Ovary (tissue), 9 donors: ENCODE data around the gene ZNF609. TPM values are rescaled to one million over a fixed set of nuclear protein-coding genes. Genes with fewer than 3 reads are reported as not detected.

ENCODE experiments used
- DNase-seq, 5 donors: peaks; one replicate each; pipeline ENCODE4 v3.0.0-alpha.2; 2019 to 2020
- H3K27ac ChIP-seq, 2 donors: fragments of 200-600 bp; one replicate each; pipeline versions ENCODE4 v1.5.1 to v1.8.0; 2019 to 2022
- H3K27me3 ChIP-seq: fragments of 200-600 bp; one replicate; pipeline ENCODE4 v1.8.0; 2022
- H3K36me3 ChIP-seq: fragments of 200-600 bp; sonication (generic); one replicate; pipeline ENCODE4 v1.5.1; 2019
- H3K4me1 ChIP-seq: one replicate; pipeline ENCODE4 v1.8.1; 2013; ENCODE audit warnings: mild to moderate bottlenecking, moderate library complexity; ENCODE audit not compliant: insufficient read depth
- H3K4me3 ChIP-seq: fragments of 200-600 bp; sonication (generic); one replicate; pipeline ENCODE4 v1.5.1; 2017
- H3K9me3 ChIP-seq, 2 donors: fragments of 200-600 bp in 1 of 2; sonication (generic) in 1 of 2; one replicate each; pipeline versions ENCODE4 v1.5.1 to v1.8.1; 2013 to 2019; ENCODE audit warnings: mild to moderate bottlenecking in 1 of 2, moderate library complexity in 1 of 2
- EP300 ChIP-seq: sonication (generic); formaldehyde crosslinking; IDR thresholded peaks from one replicate; pipeline ENCODE4 v1.6.1; 2017; ENCODE audit warnings: antibody characterized with exemption
- POLR2A ChIP-seq: fragments of 450-650 bp; IDR thresholded peaks from one replicate; pipeline ENCODE4 v1.6.1; 2017; ENCODE audit warnings: antibody characterized with exemption, mild to moderate bottlenecking, moderate library complexity
- WGBS, 3 donors: extraction: QIAGEN DNeasy Blood & Tissue Kit in 1 of 3; methylation state at CpG; one replicate each; pipeline versions ENCODE4 v1.1.5 to v1.1.7; 2013 to 2017; 5-methylcytosine and 5-hydroxymethylcytosine counted together
- intact Hi-C, 4 donors: fragments of 100-400 bp; cut with DNase I; formaldehyde crosslinking; loops; one replicate each; pipeline versions ENCODE4 v1.11.0 to v1.15.1; 2022 to 2023
- polyA plus RNA-seq, 2 donors: library from polyadenylated mRNA; stranded (reverse); fragments of 200-250 nt in 1 of 2; fragments of 350-450 nt in 1 of 2; fragmentation: Illumina TruSeq in 1 of 2; extraction: RNeasy Lipid Tissue Mini Kit (QIAGEN cat#74804) in 1 of 2; gene quantifications; one replicate each; pipeline ENCODE4 v1.2.3, GENCODE V29; 2013 to 2014
- small RNA-seq: library from RNA; depleted of rRNA; stranded (forward); fragments of <200 nt; gene quantifications from one replicate; pipeline ENCODE3, GENCODE V24; 2016
- total RNA-seq, 7 donors: library from RNA; depleted of rRNA in 2 of 7; stranded (reverse); fragments of >200 nt in 2 of 7; fragmentation: NEBNext Ultra II Directional in 3 of 7; extraction: Animal tissue kit (Norgen Biotek cat#: 25700) in 3 of 7; gene quantifications; one replicate each; pipeline versions ENCODE4 v1.1.0 to v1.2.4, GENCODE V29; 2016 to 2023
- TF ChIP-seq, protein P1 (sequence below), 3 donors: fragments of 450-650 bp in 2 of 3; fragments of 200-600 bp in 1 of 3; IDR thresholded peaks; one replicate each; pipeline versions ENCODE4 v1.5.1 to v1.8.0; 2016 to 2022; ENCODE audit warnings: antibody characterized with exemption in 3 of 3, mild to moderate bottlenecking in 1 of 3
- donor health status: DM: no; HTN: no; CAD: no; lungs with moderate emphysema.
- donor health status: DM: no; HTN: no; CAD: no.
- donor health status: Bipolar disorder and iron deficiency.
- donor health status: DM: yes; HTN: yes; CAD: no.
- donor health status: DM: no; HTN: no; CAD: no.
- donor health status: DM: yes; HTN: yes; CAD: no.

Gene ZNF609
- total and polyA plus RNA-seq, 9 donors = 18.4 to 63.6 (median 40.7) TPM

DNA sequence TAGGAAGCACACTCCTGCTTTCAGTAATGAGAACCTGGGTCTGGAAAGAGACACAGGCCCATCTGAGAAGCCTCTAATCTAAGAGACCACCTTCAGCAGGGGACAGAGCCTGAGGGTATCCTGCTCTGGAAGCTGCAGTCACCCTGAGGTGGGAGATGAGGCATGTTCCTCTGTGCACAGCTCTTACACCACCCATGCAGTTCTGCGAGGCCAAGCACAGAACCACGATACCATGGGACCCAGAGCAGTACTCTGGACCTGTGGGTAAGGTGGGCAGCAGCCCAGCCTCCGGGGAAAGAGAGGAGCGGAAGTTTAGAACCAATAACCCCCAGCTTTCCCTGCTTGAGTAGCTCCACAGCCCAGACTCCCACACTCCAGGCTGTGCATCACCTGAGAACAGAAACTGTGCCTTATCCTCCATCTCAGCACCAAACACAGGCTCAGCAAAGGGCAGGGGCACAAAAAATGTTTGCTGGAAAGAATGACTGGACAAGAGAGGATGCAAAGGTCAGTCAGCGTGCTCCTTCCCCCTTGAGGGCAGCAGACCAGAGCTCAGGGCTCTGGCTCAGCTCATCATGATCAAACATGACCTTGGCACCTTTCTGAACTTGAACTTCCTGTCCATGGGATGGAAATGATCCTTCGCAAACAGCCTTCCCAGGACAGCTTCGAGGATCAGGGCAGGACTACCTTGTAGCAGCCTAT is 271.9 kb downstream of the ZNF609 start:
- TF ChIP-seq EP300 (no peak), POLR2A (no peak)
- TF ChIP-seq, protein P1, sequence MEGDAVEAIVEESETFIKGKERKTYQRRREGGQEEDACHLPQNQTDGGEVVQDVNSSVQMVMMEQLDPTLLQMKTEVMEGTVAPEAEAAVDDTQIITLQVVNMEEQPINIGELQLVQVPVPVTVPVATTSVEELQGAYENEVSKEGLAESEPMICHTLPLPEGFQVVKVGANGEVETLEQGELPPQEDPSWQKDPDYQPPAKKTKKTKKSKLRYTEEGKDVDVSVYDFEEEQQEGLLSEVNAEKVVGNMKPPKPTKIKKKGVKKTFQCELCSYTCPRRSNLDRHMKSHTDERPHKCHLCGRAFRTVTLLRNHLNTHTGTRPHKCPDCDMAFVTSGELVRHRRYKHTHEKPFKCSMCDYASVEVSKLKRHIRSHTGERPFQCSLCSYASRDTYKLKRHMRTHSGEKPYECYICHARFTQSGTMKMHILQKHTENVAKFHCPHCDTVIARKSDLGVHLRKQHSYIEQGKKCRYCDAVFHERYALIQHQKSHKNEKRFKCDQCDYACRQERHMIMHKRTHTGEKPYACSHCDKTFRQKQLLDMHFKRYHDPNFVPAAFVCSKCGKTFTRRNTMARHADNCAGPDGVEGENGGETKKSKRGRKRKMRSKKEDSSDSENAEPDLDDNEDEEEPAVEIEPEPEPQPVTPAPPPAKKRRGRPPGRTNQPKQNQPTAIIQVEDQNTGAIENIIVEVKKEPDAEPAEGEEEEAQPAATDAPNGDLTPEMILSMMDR (IDR thresholded peaks at IDR 0.05) = no peak
- Histone ChIP-seq H3K36me3 (no peaks in the 10 kb centered on the region), H3K4me1 (no peaks in the 10 kb centered on the region), H3K27ac (no peak overlapping the region), H3K9me3 (no peaks in the 10 kb centered on the region), H3K4me3 (no peak overlapping the region), H3K27me3 (no peaks in the 10 kb centered on the region)
- 73 to 79% (median 75%) methylated on average over 7 of the region's 7 CpGs for WGBS, 3 donors
- intact Hi-C loops = loop anchor here in 3 of 4 donors (2.0 to 10.0 kb wide), 4 partner anchors 74 to 310 kb away; no protein-coding TSS in a partner anchor
- DNase-seq = no peak

Small RNA genes lying within 50 kb of the gene (small RNA-seq; reads per million reads assigned to genes)
- gene AC100830.2 (not detected), gene RF00019 (not detected), gene RNU6-549P (not detected)

Other genes with a start within 250 kb of the ZNF609 start
- 10 to 100 TPM in 6 of 7 donors, 1 to 10 TPM in 1; 8.3 to 23.9 (median 14.8) TPM for gene CSNK1G1, start 104.4 kb upstream of the ZNF609 start, total RNA-seq
- 10 to 100 TPM in 1 of 2 donors, 1 to 10 TPM in 1; 2.9 to 12.6 TPM for gene CSNK1G1, start 104.4 kb upstream of the ZNF609 start, polyA plus RNA-seq
- 1 to 10 TPM in 1 of 7 donors, under 1 TPM in 2, not detected in 4; 0.37 to 1.6 (median 0.79) TPM for gene PCLAF, start 79.1 kb upstream of the ZNF609 start, total RNA-seq
- gene PCLAF, start 79.1 kb upstream of the ZNF609 start, polyA plus RNA-seq = 1 to 10 TPM; 1.3 to 2.2 TPM
- 10 to 100 TPM in 5 of 7 donors, 1 to 10 TPM in 2; 7.4 to 24.0 (median 18.6) TPM for gene TRIP4, start 72.7 kb upstream of the ZNF609 start, total RNA-seq
- 10 to 100 TPM; 15.6 to 19.7 TPM for gene TRIP4, start 72.7 kb upstream of the ZNF609 start, polyA plus RNA-seq